Gastrocnemius medialis (tissue), 4 donors: Measurements from ENCODE around the gene OR52N1. TPM values are rescaled to one million over a fixed set of nuclear protein-coding genes. Genes with fewer than 3 reads are reported as not detected.

Source experiments
- ATAC-seq, 2 donors: fragments of 150-250 bp; one replicate each; pipeline ENCODE4 v1.9.1; 2016
- DNase-seq, 2 donors: peaks; one replicate each; pipeline ENCODE4 v3.0.0-alpha.2; 2019
- H3K27ac ChIP-seq, 4 donors: fragments of 200-600 bp; sonication (generic); 1 replicate in 1 of 4; 2 replicates in 3 of 4; pipeline ENCODE4 v1.5.1; 2016 to 2018; ENCODE audit warnings: mild to moderate bottlenecking in 2 of 4, moderate library complexity in 1 of 4
- H3K27me3 ChIP-seq, 3 donors: fragments of 200-600 bp; sonication (generic) in 2 of 3; 1 replicate in 1 of 3; 2 replicates in 2 of 3; pipeline versions ENCODE4 v1.5.1 to v1.6.0; 2016 to 2019; ENCODE audit warnings: mild to moderate bottlenecking in 1 of 3, moderate library complexity in 1 of 3
- H3K36me3 ChIP-seq, 2 donors: fragments of 200-600 bp; sonication (generic) in 1 of 2; one replicate each; pipeline ENCODE4 v1.5.1; 2017 to 2018
- H3K4me1 ChIP-seq, 2 donors: fragments of 200-600 bp; sonication (generic) in 1 of 2; one replicate each; pipeline ENCODE4 v1.5.1; 2016 to 2017; ENCODE audit warnings: mild to moderate bottlenecking in 2 of 2
- H3K4me3 ChIP-seq, 4 donors: fragments of 200-600 bp; sonication (generic) in 3 of 4; 1 replicate in 1 of 4; 2 replicates in 3 of 4; pipeline ENCODE4 v1.5.1; 2016 to 2019; ENCODE audit warnings: mild to moderate bottlenecking in 2 of 4
- H3K9me3 ChIP-seq, 3 donors: fragments of 200-600 bp; sonication (generic) in 2 of 3; 1 replicate in 1 of 3; 2 replicates in 2 of 3; pipeline ENCODE4 v1.5.1; 2016 to 2019
- POLR2A ChIP-seq, 2 donors: fragments of 450-650 bp; IDR thresholded peaks; one replicate each; pipeline ENCODE4 v1.6.1; 2017; ENCODE audit warnings: antibody characterized with exemption in 2 of 2, mild to moderate bottlenecking in 2 of 2, moderate library complexity in 2 of 2
- in situ Hi-C, 4 donors: fragments of 200-750 bp; cut with MboI; loops; one replicate each; pipeline versions ENCODE4 v1.15.0 to v1.8.0; 2017; ENCODE audit warnings: low sequenced_read_pairs in 4 of 4
- intact Hi-C: fragments of 100-400 bp; cut with DNase I; formaldehyde crosslinking; loops from one replicate; pipeline ENCODE4 v1.15.1; 2023; ENCODE audit warnings: low total_unique reads
- total RNA-seq, 4 donors: library from RNA; depleted of rRNA; stranded (reverse); fragments of >200 nt; gene quantifications; one replicate each; pipeline versions ENCODE4 v1.1.0 to v1.2.3, GENCODE V29; 2016
- TF ChIP-seq, protein P1 (sequence below), 5 experiments: fragments of 450-650 bp in 3 of 5; fragments of 200-600 bp in 2 of 5; sonication (generic) in 2 of 5; IDR thresholded peaks in 4 of 5; conservative IDR thresholded peaks in 1 of 5; 1 replicate in 4 of 5; 2 replicates in 1 of 5; pipeline ENCODE4 v1.5.1; 2016 to 2019; ENCODE audit warnings: antibody characterized with exemption in 5 of 5, mild to moderate bottlenecking in 3 of 5, moderate library complexity in 3 of 5

The OR52N1 gene
- total RNA-seq, 4 donors from 2014 or later: not detected

DNA sequence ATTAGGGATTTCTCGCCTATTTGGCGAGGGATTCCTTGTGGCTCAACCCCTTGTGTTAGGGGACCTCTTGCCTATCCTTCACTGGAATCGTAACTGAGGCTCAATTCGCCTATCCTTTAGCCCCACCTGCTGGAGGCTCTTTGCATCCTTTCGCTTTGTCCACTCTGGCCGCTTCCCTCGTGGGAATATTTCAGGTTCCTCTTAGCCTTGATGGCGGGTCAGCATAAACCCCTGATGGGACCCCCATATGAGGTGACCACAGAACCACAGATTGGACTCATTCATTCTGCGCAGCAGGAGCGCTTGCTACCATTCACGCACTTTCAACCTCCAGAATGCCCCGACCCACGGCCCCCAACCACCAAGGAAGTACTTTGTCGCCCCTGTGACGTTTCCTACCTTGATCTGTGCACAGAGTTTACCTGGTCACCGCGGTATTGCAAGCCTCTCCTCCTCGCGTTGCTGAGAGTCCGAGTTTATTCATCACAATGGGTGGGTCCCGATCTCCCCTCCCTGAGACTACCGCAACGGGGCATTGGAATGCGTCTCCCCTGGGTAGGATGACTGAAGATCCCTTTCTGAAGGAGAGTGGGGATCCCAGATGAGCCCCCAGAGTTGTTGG is 17.5 kb upstream of the OR52N1 start, which contains the start of gene OR52N2:
Gene OR52N2, plus strand, starts transcription at position 425 of the 622 bp plus-strand sequence. CDS start 11,412 bp downstream, outside the sequence.
- H3K27ac ChIP-seq: peak within 1 kb of the TSS in 1 of 4 donors; percentile 22
- H3K36me3 ChIP-seq: no peaks in the 10 kb centered on the region
- intact Hi-C loops (loop anchor here (2.0 to 5.0 kb wide), 3 partner anchors 116 to 684 kb away; no protein-coding TSS in a partner anchor), in situ Hi-C loops (loop anchor here (10.0 to 25.0 kb wide), 5 partner anchors 321 to 1171 kb away; partner anchors contain the start of genes OR52D1 (in 2 of the 4), OR51D1 (in 1 of the 4) and OR51E1 (in 1 of the 4))
- H3K4me1 ChIP-seq: no peaks in the 10 kb centered on the region
- H3K27me3 ChIP-seq: no peaks in the 10 kb centered on the region
- H3K4me3 ChIP-seq: peak within 1 kb of the TSS; percentile 26 to 68 (median 58)
- DNase-seq: peak; percentile 46 to 48
- peak; percentile 47 to 76 for ATAC-seq
- H3K9me3 ChIP-seq: no peaks in the 10 kb centered on the region
- TF ChIP-seq, protein P1, sequence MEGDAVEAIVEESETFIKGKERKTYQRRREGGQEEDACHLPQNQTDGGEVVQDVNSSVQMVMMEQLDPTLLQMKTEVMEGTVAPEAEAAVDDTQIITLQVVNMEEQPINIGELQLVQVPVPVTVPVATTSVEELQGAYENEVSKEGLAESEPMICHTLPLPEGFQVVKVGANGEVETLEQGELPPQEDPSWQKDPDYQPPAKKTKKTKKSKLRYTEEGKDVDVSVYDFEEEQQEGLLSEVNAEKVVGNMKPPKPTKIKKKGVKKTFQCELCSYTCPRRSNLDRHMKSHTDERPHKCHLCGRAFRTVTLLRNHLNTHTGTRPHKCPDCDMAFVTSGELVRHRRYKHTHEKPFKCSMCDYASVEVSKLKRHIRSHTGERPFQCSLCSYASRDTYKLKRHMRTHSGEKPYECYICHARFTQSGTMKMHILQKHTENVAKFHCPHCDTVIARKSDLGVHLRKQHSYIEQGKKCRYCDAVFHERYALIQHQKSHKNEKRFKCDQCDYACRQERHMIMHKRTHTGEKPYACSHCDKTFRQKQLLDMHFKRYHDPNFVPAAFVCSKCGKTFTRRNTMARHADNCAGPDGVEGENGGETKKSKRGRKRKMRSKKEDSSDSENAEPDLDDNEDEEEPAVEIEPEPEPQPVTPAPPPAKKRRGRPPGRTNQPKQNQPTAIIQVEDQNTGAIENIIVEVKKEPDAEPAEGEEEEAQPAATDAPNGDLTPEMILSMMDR (IDR thresholded peaks at IDR 0.05 in 4 of 5, conservative IDR thresholded peaks at IDR 0.05 in 1 of 5): peak; percentile 48 to 83 (median 69)
- TF ChIP-seq POLR2A (IDR thresholded peaks at IDR 0.05): no peak

DNA sequence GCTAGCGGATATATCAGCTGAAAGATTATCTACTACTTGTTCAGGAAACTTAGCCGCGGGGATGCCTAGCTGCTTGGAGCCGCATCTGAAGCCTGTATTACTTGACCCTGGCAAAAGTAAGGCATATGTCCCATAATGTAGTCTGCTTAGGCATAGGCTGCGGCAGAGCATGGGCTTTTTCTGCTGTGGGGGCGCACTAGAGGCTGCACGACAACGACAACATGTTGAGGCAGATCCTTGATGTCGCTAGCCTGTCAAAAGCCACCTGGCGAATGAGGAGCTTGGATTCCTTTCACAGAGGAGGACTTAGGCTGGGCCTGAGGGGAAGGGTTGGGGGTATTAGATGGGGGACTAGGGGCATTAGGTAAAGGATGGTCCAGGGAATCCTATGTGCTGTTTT is 16.5 kb upstream of the OR52N1 start:
- Histone ChIP-seq H3K4me1 (no peaks in the 10 kb centered on the region), H3K27me3 (no peaks in the 10 kb centered on the region), H3K4me3 (no peak overlapping the region), H3K9me3 (no peaks in the 10 kb centered on the region), H3K27ac (no peak overlapping the region), H3K36me3 (no peaks in the 10 kb centered on the region)
- DNase-seq (no peak), ATAC-seq (no peak)
- in situ Hi-C loops: loop anchor here (10.0 to 25.0 kb wide), 5 partner anchors 320 to 1170 kb away; partner anchors contain the start of genes OR52D1 (in 2 of the 4), OR51D1 (in 1 of the 4) and OR51E1 (in 1 of the 4)
- intact Hi-C loops: loop anchor here (5.0 kb wide), 1 partner anchor 115 kb away; no protein-coding TSS in a partner anchor
- TF ChIP-seq POLR2A (IDR thresholded peaks at IDR 0.05): no peak
- TF ChIP-seq, protein P1 (IDR thresholded peaks at IDR 0.05 in 4 of 5, conservative IDR thresholded peaks at IDR 0.05 in 1 of 5): no peak

DNA sequence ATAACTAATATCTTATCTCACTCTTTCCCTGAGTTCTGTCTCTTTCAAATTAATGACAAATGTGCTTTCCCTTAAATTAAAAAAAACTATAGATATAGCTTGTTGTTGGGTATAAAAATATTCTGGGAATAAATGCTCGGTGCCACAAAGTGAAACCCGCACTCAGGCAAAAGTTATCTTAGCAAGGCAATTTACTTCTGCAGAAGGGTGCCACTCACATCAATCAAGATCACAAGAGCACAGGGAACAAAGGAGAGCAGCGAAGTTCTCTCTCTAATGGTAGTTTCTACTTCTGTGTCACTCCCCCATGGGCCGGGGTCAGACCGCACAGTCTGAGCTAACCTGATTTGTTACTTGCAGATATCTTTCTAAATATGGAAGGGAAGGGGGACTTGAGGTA is 12.9 kb upstream of the OR52N1 start:
- no peaks in the 10 kb centered on the region for H3K27me3 ChIP-seq
- H3K4me1 ChIP-seq: no peaks in the 10 kb centered on the region
- intact Hi-C loops (no loop called here), in situ Hi-C loops (loop anchor here (10.0 to 25.0 kb wide), 5 partner anchors 317 to 1167 kb away; partner anchors contain the start of genes OR52D1 (in 2 of the 4), OR51D1 (in 1 of the 4) and OR51E1 (in 1 of the 4))
- H3K4me3 ChIP-seq: no peak overlapping the region
- ATAC-seq (no peak), DNase-seq (no peak)
- no peaks in the 10 kb centered on the region for H3K36me3 ChIP-seq
- TF ChIP-seq POLR2A (IDR thresholded peaks at IDR 0.05): no peak
- TF ChIP-seq, protein P1 (IDR thresholded peaks at IDR 0.05 in 4 of 5, conservative IDR thresholded peaks at IDR 0.05 in 1 of 5): no peak
- H3K9me3 ChIP-seq: no peaks in the 10 kb centered on the region
- H3K27ac ChIP-seq: no peak overlapping the region

DNA sequence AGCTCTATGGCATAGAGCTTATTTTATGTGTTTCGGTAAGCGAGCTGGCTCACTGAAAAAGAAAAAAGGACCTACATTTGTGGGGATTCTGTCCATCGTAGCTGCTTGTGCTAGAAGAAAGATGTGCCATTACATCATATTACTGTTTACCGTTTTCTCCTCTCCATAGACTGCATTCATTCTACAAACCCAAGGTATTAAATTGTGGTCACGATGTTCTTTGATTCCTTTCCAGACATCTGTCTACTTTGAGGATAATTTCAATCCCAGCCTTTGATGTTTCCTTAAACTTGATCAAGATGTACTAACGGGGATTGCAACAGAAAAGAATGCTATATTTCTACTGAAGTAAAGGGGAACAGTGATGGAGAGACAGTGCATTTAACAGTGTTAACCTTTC is 5.5 kb upstream of the OR52N1 start:
- no peaks in the 10 kb centered on the region for H3K4me1 ChIP-seq
- H3K27me3 ChIP-seq: no peaks in the 10 kb centered on the region
- no peaks in the 10 kb centered on the region for H3K36me3 ChIP-seq
- TF ChIP-seq, protein P1 (IDR thresholded peaks at IDR 0.05 in 4 of 5, conservative IDR thresholded peaks at IDR 0.05 in 1 of 5): no peak
- no peak for TF ChIP-seq POLR2A (IDR thresholded peaks at IDR 0.05)
- DNase-seq (no peak), ATAC-seq (no peak)
- intact Hi-C loops: no loop called here
- no peak overlapping the region for H3K4me3 ChIP-seq
- in situ Hi-C loops: no loop called here
- no peaks in the 10 kb centered on the region for H3K9me3 ChIP-seq
- H3K27ac ChIP-seq: no peak overlapping the region
